ENCODE measurements around the gene IFNGR1.
A peak's percentile ranks its signal among the peaks of the same experiment; 100 is the strongest.

IFNGR1 gene

GRCh38 chr6:137173501-137173900, 45.7 kb downstream of the IFNGR1 start, which contains the start of gene IL22RA2:
TSS of gene IL22RA2 (minus strand) at chr6:137173644. CDS start at chr6:137161749, 11,895 bp downstream.
- DNase-seq, result no peak

GRCh38 chr6:137172734-137173431, 46.3 kb downstream of the IFNGR1 start:
- no peak for DNase-seq

- DNase-seq, result no peak
Observed at GRCh38 chr6:137171824-137172733, 47.1 kb downstream of the IFNGR1 start.

DNA sequence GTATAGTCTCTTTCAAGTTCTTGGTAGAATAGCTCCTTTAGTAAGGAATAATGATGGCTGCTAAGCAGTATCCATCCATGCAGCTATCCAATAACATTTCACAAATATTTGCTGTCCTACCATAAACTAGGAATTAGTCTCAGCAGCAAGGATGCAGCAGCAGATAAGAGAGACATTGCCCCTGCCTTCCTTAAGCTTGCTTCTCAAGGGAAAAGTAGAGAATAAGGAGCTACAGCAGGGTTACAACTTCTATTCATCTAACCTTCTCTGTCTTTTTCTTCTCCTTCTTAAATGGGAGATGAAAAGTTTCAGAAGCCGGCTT, 48.2 kb downstream of the IFNGR1 start:
- no peak for DNase-seq

- DNase-seq, result no peak
Observed at GRCh38 chr6:137170266-137171052, 48.7 kb downstream of the IFNGR1 start.

GRCh38 chr6:137167702-137168377, 51.3 kb downstream of the IFNGR1 start:
- peak in 1 of 5 donors; percentile 44 for DNase-seq

DNA sequence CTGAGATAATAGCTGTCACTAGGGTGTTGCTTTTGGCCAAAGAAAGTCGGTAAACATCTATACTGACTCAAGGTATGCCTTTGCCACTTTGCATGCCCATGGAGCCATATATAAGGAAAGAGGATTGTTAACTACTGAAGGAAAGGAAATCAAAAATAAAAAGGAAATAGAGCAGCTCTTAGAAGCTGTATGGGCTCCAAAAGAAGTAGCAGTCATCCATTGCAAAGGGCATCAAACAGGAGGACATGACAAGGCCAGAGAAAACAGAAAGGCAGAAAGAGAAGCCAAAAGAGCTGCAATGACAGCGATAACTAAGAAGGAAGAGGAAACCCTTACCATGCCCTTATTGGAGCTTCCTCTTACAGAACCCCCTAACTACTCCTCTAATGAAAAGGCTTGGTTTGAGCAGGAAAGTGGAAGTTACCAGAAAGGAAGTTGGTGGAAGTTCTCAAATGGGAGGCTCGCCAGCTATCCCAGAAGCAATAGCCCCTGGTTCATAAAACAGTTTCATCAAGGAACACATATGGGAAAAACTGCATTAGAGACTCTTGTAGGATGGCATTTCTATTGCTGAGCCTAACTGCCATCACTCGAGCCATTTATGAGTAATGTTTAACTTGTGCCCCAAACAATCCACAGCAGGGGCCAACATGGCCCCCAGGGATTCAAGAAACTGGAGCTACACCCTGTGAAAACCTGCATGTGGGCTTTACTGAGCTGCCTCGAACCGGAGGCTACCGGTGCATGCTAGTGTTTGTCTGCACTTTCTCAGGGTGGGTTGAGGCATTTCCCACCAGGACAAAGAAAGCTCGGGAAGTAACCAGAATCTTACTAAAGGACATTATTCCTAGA, 52.7 kb downstream of the IFNGR1 start:
- DNase-seq, result no peak

DNA sequence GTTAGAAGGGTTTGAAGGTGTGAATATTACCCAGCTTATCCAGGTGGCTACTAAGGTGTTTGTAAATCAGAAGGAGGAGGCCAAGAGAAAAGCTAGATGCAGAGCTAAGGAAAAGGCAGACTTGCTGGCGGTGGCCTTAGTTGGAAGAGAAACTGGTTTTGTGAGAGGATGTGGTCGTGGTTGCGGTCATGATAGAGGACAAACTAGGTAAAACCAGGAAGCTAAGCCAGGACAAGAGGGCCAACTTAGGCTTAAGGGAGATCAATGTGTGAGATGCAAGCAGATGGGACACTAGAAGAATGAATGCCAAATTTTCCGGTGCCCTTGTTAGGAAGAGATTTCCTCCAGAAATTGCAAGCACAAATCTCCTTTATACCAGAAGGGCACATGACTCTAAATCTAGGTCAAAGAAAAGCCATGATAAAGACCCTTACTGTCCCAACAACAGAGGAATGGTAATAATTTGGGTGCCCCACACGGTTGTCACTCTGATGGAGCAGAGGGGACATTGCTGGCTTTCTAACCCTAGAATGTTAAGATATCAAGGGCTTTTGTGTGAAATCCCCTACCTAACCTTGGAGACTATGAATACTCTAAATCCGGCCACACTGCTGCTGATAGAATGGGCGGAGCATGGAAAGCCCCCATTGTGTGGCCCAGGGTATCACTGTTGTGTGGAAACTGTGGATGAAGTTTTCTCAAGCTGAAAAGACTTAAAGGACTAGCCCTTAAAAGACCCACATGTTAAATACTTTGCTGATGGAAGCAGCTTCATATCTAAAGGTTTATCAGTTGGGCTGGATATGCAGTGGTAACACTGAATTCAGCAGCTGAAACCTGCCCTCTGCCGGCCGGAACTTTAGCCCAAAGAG, 53.6 kb downstream of the IFNGR1 start:
- DNase-seq, result peak in 3 of 5 donors; percentile 6 to 59 (median 23)

- no peak for DNase-seq
Observed at GRCh38 chr6:137163732-137164318, 55.4 kb downstream of the IFNGR1 start.

GRCh38 chr6:137162692-137163306, 56.4 kb downstream of the IFNGR1 start:
- no peak for DNase-seq

GRCh38 chr6:137161949-137162348, 57.2 kb downstream of the IFNGR1 start:
- DNase-seq, result no peak

DNA sequence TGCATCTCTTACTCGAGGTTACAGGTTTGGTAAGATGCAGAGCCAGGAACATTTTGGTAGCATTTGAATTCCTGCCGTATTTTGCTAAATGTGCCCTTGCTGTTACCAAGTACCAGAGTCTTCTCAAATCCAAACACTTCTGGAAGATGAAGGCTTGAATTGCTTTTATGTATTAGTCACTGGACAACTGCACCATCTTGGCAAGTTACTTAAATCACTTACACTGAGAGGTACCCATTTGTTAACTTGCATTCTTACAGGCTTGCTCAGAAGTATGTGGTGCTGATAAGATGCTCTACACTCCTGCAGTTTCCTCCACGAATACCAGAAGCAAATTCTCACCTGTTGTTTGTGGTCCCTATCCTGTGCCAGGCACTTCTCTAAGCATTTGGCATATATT, 58.4 kb downstream of the IFNGR1 start:
- no peak for DNase-seq

DNA sequence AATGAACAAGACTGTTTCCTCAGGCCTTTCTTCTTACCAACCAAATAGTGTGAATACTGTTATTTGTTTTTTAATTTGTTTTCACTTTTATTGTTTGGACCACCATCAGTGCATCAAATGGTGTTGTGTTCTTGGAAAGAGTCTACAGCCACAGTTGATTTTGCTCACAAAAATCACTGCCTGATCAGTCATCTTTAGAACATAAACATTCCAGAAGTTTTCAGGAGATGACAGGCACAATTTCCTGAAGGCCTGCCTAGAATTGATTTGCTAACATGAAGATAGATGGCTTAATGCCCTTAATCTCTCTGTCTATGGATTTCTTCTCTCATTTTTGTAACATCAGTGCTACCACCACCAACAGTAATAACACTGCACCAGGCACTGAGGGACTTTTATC, 59.3 kb downstream of the IFNGR1 start:
- DNase-seq, result no peak

DNA sequence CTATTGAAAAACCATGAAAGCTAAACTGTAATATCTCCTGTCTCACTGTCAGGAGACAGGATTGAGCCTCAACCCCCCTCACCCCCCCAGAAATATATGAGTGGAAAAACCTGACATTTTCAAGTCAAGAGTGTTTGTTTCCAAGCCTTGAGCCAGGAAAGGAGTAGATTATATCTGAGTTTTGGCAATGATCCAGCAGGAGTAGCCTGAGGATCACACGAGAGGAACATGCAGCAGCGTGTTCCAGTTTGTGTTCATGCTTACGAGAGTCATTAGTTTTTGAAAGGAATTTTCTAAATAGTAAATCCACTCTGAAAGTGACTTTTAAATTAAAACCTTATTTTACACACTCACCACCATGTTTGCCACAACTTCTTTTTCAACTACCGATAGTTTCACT, 61.6 kb downstream of the IFNGR1 start:
- no peak for DNase-seq

- no peak for DNase-seq
Observed at GRCh38 chr6:137156650-137157049, 62.5 kb downstream of the IFNGR1 start.

DNA sequence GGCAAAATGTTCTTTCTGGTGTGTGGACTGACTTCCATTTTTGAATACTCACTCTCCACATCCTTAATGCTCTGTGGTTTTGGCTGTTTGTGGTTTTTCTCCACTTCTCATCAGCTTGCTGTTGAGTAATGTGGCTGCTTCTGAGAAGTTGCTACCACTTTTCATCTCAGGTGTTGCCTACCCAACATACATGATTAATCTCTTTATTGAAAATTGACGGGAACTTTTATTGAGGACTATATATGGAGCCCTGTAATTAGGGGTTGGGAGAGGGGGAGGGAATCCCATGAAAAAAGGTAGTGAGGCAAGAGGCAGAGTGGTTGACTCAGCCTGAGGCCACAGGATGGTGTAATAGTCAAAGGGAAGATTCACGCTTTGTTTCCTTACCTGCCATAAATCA, 63.4 kb downstream of the IFNGR1 start:
- peak in 2 of 5 donors; percentile 11 to 86 for DNase-seq

DNA sequence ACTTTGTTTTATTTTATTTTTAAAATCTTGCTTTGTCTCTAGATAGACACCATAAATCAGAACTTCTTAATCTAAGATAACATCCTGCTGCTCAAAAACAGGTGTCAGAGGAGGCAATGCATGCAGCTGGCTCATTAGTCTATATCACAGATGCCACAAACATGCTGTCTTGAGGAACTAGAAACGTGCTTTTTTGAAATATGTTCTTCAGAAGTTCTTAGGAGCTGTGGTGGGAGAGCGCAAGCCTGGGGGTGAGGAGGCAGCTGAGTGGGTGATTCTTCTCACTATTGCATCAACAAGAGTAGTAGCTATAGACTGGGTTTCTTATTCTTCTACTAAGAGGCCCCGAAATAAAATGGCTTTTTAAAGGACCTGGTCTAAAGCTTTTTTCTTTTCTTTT, 69.1 kb downstream of the IFNGR1 start:
- no peak for DNase-seq

- DNase-seq, result no peak
Observed at GRCh38 chr6:137149035-137149393, 70.2 kb downstream of the IFNGR1 start.

- no peak for DNase-seq
Observed at GRCh38 chr6:137148306-137149034, 70.7 kb downstream of the IFNGR1 start.

Data from T-helper 1 cell (primary cell).